SU-DHL-6 (cell line): ENCODE results near the gene ANO6.

Experiments
- H2AFZ ChIP-seq: fragments of 200-600 bp; sonication (generic); 2 replicates; pipeline ENCODE4 v1.6.1; 2014; ENCODE audit warnings: low read depth, mild to moderate bottlenecking, moderate library complexity, mixed read lengths, antibody characterized with exemption, low read length; ENCODE audit not compliant: severe bottlenecking
- H3F3A ChIP-seq: fragments of 200-600 bp; shearing (Covaris generic); 2 replicates; pipeline ENCODE4 v1.6.0; 2016; ENCODE audit warnings: antibody characterized with exemption, mild to moderate bottlenecking; ENCODE audit not compliant: insufficient read depth
- H3K27ac ChIP-seq: fragments of 200-600 bp; sonication (generic); 2 replicates; pipeline ENCODE4 v1.5.1; 2016; ENCODE audit warnings: low read depth, mild to moderate bottlenecking, low read length, moderate library complexity, mixed read lengths
- H3K27me3 ChIP-seq: fragments of 200-600 bp; sonication (generic), shearing (Covaris generic); 2 replicates; pipeline ENCODE4 v1.6.0; 2014; ENCODE audit warnings: mild to moderate bottlenecking, low read length
- H3K36me3 ChIP-seq: fragments of 200-600 bp; sonication (generic); 2 replicates; pipeline ENCODE4 v1.6.1; 2014; ENCODE audit warnings: mild to moderate bottlenecking, low read length, mixed read lengths
- H3K4me2 ChIP-seq: fragments of 300-600, 200-600 bp; shearing (Covaris generic), sonication (generic); 2 replicates; pipeline ENCODE4 v1.6.0; 2014; ENCODE audit warnings: low read length, low read depth, mild to moderate bottlenecking; ENCODE audit not compliant: poor library complexity, severe bottlenecking
- H3K4me3 ChIP-seq: fragments of 200-600 bp; sonication (generic); 2 replicates; pipeline ENCODE4 v1.5.1; 2014; ENCODE audit warnings: antibody characterized with exemption, low read length, mild to moderate bottlenecking, mixed read lengths; ENCODE audit not compliant: insufficient read depth, poor library complexity, severe bottlenecking
- H3K79me2 ChIP-seq: fragments of 200-600 bp; sonication (generic); 2 replicates; pipeline ENCODE4 v1.6.1; 2014; ENCODE audit warnings: mild to moderate bottlenecking, low read length, moderate library complexity; ENCODE audit not compliant: insufficient read depth
- H3K9ac ChIP-seq: fragments of 200-600 bp; sonication (generic); 2 replicates; pipeline ENCODE4 v1.7.0; 2014; ENCODE audit warnings: mild to moderate bottlenecking, low read length
- H3K9me2 ChIP-seq: fragments of 200-600 bp; sonication (generic); replicated peaks from 2 replicates; pipeline ENCODE4 v1.6.1; 2014; ENCODE audit warnings: low read length; ENCODE audit not compliant: insufficient read depth
- H3K9me3 ChIP-seq: fragments of 200-600 bp; sonication (generic); 2 replicates; pipeline ENCODE4 v1.6.1; 2014; ENCODE audit warnings: low read length, mixed read lengths; ENCODE audit not compliant: insufficient read depth
- H4K20me1 ChIP-seq: fragments of 200-600 bp; sonication (generic); 2 replicates; pipeline ENCODE4 v1.6.1; 2014; ENCODE audit warnings: low read depth, mild to moderate bottlenecking, antibody characterized with exemption, low read length, moderate library complexity, mixed read lengths
- EZH2phosphoT487 ChIP-seq: fragments of 200-600 bp; sonication (generic), shearing (Covaris generic); conservative IDR thresholded peaks from 2 replicates; pipeline ENCODE4 v1.6.1; 2018; ENCODE audit warnings: mild to moderate bottlenecking, antibody characterized with exemption, low read length, moderate library complexity, mixed read lengths
- TF ChIP-seq, protein P1 (sequence below): fragments of 200-600 bp; sonication (generic); IDR thresholded peaks from one replicate; pipeline ENCODE4 v1.5.1; 2017; ENCODE audit warnings: antibody characterized with exemption, mild to moderate bottlenecking, low read length, moderate library complexity; ENCODE audit not compliant: insufficient read depth, poor library complexity, severe bottlenecking

Gene ANO6

DNA sequence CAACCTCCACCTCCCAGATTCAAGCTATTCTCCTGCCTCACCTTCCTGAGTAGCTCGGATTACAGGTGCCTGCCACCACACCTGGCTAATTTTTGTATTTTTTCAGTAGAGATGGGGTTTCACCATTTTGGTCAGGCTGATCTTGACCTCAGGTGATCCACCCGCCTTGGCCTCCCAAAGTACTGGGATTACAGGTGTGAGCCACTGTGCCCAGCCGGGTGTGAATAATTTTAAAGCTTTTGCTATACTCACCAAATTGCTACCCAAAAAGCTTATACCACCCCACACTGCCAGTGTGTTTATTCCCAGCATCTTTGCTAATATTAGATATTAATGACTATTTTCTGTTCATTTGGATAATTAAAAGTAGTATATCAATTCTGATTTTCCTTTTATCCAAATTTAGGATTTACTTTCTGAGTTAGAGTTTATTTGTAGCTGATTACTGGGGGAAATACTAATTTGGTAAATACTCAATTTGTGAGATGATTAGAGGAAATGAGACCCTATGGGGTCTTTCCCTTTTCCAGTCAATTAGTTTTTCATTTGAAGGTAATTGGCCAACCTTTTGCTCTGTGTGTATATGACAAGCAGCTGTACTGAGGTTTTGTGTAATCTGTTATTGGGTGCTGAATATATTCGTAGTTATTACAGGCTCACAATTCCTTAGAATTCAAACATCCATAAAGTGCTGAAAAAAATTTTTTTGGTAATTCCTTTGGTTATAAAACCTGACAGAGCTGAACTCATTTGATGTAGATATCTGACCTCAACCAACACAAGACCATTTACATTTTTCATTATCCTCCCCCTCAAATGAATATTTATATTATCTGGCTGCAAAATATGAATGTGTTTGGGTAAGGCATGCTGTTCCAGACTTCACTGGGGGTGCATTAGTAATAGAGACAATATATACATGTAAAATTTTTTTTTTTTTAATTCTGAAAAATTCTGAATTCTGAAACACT, 73.6 kb downstream of the ANO6 start:
- Histone ChIP-seq H4K20me1 (no peaks in the 10 kb centered on the region), H3K36me3 (no peaks in the 10 kb centered on the region), H2AFZ (no peak overlapping the region), H3K79me2 (no peaks in the 10 kb centered on the region), H3K4me2 (no peak overlapping the region), H3K27ac (no peak overlapping the region), H3K27me3 (no peaks in the 10 kb centered on the region), H3K4me3 (no peak overlapping the region), H3K9me3 (no peaks in the 10 kb centered on the region), H3K9me2 (no peaks in the 10 kb centered on the region), H3K9ac (no peak overlapping the region), H3F3A (no peaks in the 10 kb centered on the region)
- TF ChIP-seq, protein P1, sequence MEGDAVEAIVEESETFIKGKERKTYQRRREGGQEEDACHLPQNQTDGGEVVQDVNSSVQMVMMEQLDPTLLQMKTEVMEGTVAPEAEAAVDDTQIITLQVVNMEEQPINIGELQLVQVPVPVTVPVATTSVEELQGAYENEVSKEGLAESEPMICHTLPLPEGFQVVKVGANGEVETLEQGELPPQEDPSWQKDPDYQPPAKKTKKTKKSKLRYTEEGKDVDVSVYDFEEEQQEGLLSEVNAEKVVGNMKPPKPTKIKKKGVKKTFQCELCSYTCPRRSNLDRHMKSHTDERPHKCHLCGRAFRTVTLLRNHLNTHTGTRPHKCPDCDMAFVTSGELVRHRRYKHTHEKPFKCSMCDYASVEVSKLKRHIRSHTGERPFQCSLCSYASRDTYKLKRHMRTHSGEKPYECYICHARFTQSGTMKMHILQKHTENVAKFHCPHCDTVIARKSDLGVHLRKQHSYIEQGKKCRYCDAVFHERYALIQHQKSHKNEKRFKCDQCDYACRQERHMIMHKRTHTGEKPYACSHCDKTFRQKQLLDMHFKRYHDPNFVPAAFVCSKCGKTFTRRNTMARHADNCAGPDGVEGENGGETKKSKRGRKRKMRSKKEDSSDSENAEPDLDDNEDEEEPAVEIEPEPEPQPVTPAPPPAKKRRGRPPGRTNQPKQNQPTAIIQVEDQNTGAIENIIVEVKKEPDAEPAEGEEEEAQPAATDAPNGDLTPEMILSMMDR, result no peak
- TF ChIP-seq EZH2phosphoT487, result no peak

DNA sequence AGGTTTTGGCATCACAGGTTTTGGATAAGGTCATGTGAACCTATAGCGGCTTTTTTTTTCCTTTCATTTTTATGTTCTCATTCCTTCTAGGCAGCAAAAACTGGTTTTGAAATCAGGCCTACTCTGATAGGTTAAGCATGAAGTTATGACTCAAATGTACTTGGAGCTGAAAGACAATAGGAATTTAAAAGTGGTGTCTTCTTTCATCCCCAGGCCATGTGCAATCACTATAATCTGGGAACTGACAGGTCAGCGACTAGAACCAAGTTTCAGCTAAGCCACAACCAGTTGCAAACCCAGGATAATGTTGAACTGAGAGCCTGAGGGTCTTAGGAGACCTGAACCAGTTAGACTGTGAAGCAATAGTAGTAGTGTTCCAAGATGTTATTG, 74.3 kb downstream of the ANO6 start:
- H3K9me2 ChIP-seq, result no peaks in the 10 kb centered on the region
- H4K20me1 ChIP-seq, result no peaks in the 10 kb centered on the region
- H3K27me3 ChIP-seq, result no peaks in the 10 kb centered on the region
- no peaks in the 10 kb centered on the region for H3F3A ChIP-seq
- no peak overlapping the region for H2AFZ ChIP-seq
- no peak overlapping the region for H3K9ac ChIP-seq
- no peak overlapping the region for H3K27ac ChIP-seq
- H3K36me3 ChIP-seq, result no peaks in the 10 kb centered on the region
- TF ChIP-seq, protein P1, result no peak
- no peak for TF ChIP-seq EZH2phosphoT487
- H3K79me2 ChIP-seq, result no peaks in the 10 kb centered on the region
- H3K9me3 ChIP-seq, result no peaks in the 10 kb centered on the region
- H3K4me2 ChIP-seq, result no peak overlapping the region
- no peak overlapping the region for H3K4me3 ChIP-seq

DNA sequence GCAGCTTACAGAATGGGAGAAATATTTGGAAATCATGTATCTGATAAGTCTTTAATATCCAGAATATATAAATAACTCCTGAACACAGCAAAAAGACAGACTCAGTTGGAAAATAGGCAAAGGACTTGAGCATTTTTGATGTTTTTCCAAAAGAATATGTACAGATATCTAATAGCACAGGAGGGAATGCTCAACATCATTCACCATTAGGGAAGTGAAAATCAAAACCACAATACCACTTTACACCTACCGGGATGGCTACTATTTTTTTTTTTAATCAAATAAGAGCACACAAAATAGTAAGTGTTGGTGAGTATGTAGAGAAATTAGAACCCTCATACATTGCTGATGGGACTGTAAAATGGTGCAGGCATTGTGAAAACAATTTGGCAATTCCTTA, 75.6 kb downstream of the ANO6 start:
- Histone ChIP-seq H3K27me3 (no peaks in the 10 kb centered on the region), H3K9me3 (no peaks in the 10 kb centered on the region), H2AFZ (no peak overlapping the region), H3K36me3 (no peaks in the 10 kb centered on the region), H3K79me2 (no peaks in the 10 kb centered on the region), H3K9me2 (no peaks in the 10 kb centered on the region), H3K27ac (no peak overlapping the region), H3K4me2 (no peak overlapping the region), H3K4me3 (no peak overlapping the region), H4K20me1 (no peaks in the 10 kb centered on the region), H3F3A (no peaks in the 10 kb centered on the region), H3K9ac (no peak overlapping the region)
- no peak for TF ChIP-seq EZH2phosphoT487
- TF ChIP-seq, protein P1, result no peak
